CD14-positive monocyte (primary cell): ENCODE measurements around the gene PSORS1C1. TPM values are rescaled to one million over a fixed set of nuclear protein-coding genes. Genes with fewer than 3 reads are reported as not detected.

ENCODE experiments used
- DNase-seq, 3 donors: peaks; one replicate each; pipeline ENCODE4 v3.0.0-alpha.2; 2011 to 2022
- H2AFZ ChIP-seq: 2 replicates; pipeline ENCODE4 v1.6.0; 2012; ENCODE audit warnings: mild to moderate bottlenecking, low read depth, low read length, inconsistent platforms; ENCODE audit not compliant: insufficient read depth, poor library complexity, severe bottlenecking
- H3K27ac ChIP-seq, 2 donors: 1 replicate in 1 of 2; 2 replicates in 1 of 2; pipeline ENCODE4 v1.5.1; 2012 to 2013; ENCODE audit warnings: low read length in 2 of 2, control low read depth in 1 of 2, inconsistent platforms in 1 of 2, low read depth in 1 of 2, mild to moderate bottlenecking in 1 of 2
- H3K27me3 ChIP-seq, 2 donors: one replicate each; pipeline versions ENCODE4 v1.6.0 to v1.6.1; 2011 to 2013; ENCODE audit warnings: low read length in 2 of 2; ENCODE audit not compliant: control insufficient read depth in 2 of 2, insufficient read depth in 2 of 2
- H3K36me3 ChIP-seq, 2 donors: replicated peaks in 1 of 2; 1 replicate in 1 of 2; 2 replicates in 1 of 2; pipeline versions ENCODE4 v1.5.1 to v1.6.1; 2012 to 2013; ENCODE audit warnings: low read length in 2 of 2, control low read depth in 1 of 2, inconsistent platforms in 1 of 2, mild to moderate bottlenecking in 1 of 2; ENCODE audit not compliant: insufficient read depth in 2 of 2, control insufficient read depth in 1 of 2
- H3K4me1 ChIP-seq, 2 donors: 1 replicate in 1 of 2; 2 replicates in 1 of 2; pipeline versions ENCODE4 v1.5.1 to v1.6.1; 2012 to 2013; ENCODE audit warnings: low read length in 2 of 2, control low read depth in 1 of 2, inconsistent platforms in 1 of 2, mild to moderate bottlenecking in 1 of 2, moderate library complexity in 1 of 2; ENCODE audit not compliant: insufficient read depth in 2 of 2, control insufficient read depth in 1 of 2
- H3K4me2 ChIP-seq: replicated peaks from 2 replicates; pipeline ENCODE3; 2012; ENCODE audit warnings: low read length, moderate library complexity, mild to moderate bottlenecking; ENCODE audit not compliant: poor library complexity, severe bottlenecking; ENCODE audit errors: extremely low read depth
- H3K4me3 ChIP-seq, 3 experiments: fragments of 200-600 bp in 1 of 3; sonication (generic) in 1 of 3; replicated peaks in 1 of 3; 1 replicate in 2 of 3; 2 replicates in 1 of 3; pipeline ENCODE4 v1.5.1; 2011 to 2013; ENCODE audit warnings: low read length in 3 of 3, mild to moderate bottlenecking in 3 of 3, control low read depth in 2 of 3, low read depth in 2 of 3, inconsistent platforms in 1 of 3, moderate library complexity in 1 of 3
- H3K79me2 ChIP-seq: 2 replicates; pipeline ENCODE4 v1.6.0; 2012; ENCODE audit warnings: mild to moderate bottlenecking, control low read depth, inconsistent platforms, low read length, moderate library complexity; ENCODE audit not compliant: insufficient read depth
- H3K9ac ChIP-seq: 2 replicates; pipeline ENCODE4 v1.6.0; 2017; ENCODE audit warnings: low read length, mild to moderate bottlenecking; ENCODE audit not compliant: insufficient read depth, poor library complexity, severe bottlenecking
- H3K9me3 ChIP-seq, 2 donors: replicated peaks in 1 of 2; 1 replicate in 1 of 2; 2 replicates in 1 of 2; pipeline versions ENCODE4 v1.5.1 to v1.6.1; 2012 to 2013; ENCODE audit warnings: low read length in 2 of 2, control low read depth in 1 of 2; ENCODE audit not compliant: control insufficient read depth in 1 of 2, insufficient read depth in 1 of 2
- H4K20me1 ChIP-seq: 2 replicates; pipeline ENCODE4 v1.6.0; 2012; ENCODE audit warnings: mild to moderate bottlenecking, low read length, control low read depth, moderate library complexity; ENCODE audit not compliant: insufficient read depth
- H3K27ac Mint-ChIP-seq, 7 donors: one replicate each; pipeline ENCODE4 v1.8.0; 2020; ENCODE audit warnings: mild to moderate bottlenecking in 7 of 7, mixed read lengths in 7 of 7, moderate library complexity in 6 of 7, inconsistent platforms in 2 of 7
- H3K27me3 Mint-ChIP-seq, 3 donors: one replicate each; pipeline ENCODE4 v1.8.0; 2021 to 2022; ENCODE audit warnings: low read depth in 3 of 3, mild to moderate bottlenecking in 3 of 3, mixed read lengths in 3 of 3, moderate library complexity in 3 of 3, inconsistent platforms in 1 of 3
- H3K36me3 Mint-ChIP-seq, 2 donors: one replicate each; pipeline ENCODE4 v1.8.0; 2020; ENCODE audit warnings: mixed read lengths in 2 of 2, inconsistent platforms in 1 of 2, mild to moderate bottlenecking in 1 of 2
- H3K4me1 Mint-ChIP-seq: one replicate; pipeline ENCODE4 v1.8.0; 2020; ENCODE audit warnings: mild to moderate bottlenecking, mixed read lengths
- H3K4me3 Mint-ChIP-seq, 2 donors: one replicate each; pipeline ENCODE4 v1.8.0; 2020; ENCODE audit warnings: mild to moderate bottlenecking in 2 of 2, mixed read lengths in 2 of 2, moderate library complexity in 1 of 2
- H3K9me3 Mint-ChIP-seq, 7 donors: one replicate each; pipeline ENCODE4 v1.8.0; 2020 to 2022; ENCODE audit warnings: mixed read lengths in 7 of 7, mild to moderate bottlenecking in 6 of 7, moderate library complexity in 6 of 7, inconsistent platforms in 2 of 7
- WGBS: methylation state at CpG from one replicate; pipeline ENCODE4 v1.1.5; 2013; ENCODE audit warnings: missing lambda C conversion rate; ENCODE audit not compliant: insufficient coverage; 5-methylcytosine and 5-hydroxymethylcytosine counted together
- intact Hi-C, 2 donors: fragments of 100-400 bp; cut with micrococcal nuclease; formaldehyde crosslinking; loops; one replicate each; pipeline versions ENCODE4 v1.15.0 to v1.15.1; 2023
- polyA plus RNA-seq, 3 donors: library from polyadenylated mRNA; depleted of rRNA in 1 of 3; unstranded in 2 of 3; stranded (reverse) in 1 of 3; fragments of 300-500 nt in 2 of 3; fragments of >200 nt in 1 of 3; fragmentation: Illumina TruSeq in 2 of 3; gene quantifications; 1 replicate in 2 of 3; 2 replicates in 1 of 3; pipeline ENCODE4 v1.2.3, GENCODE V29; 2012 to 2021
- TF ChIP-seq, protein P1 (sequence below): fragments of 200-600 bp; IDR thresholded peaks from one replicate; pipeline ENCODE4 v1.8.0; 2022; ENCODE audit warnings: antibody characterized with exemption, mild to moderate bottlenecking

PSORS1C1 gene
- polyA plus RNA-seq, 3 donors, result not detected

- Histone ChIP-seq H2AFZ (no peak overlapping the region), H3K4me3 (no peak overlapping the region), H3K4me1 (peaks cover 5 to 19% of the 10 kb centered on the region in 2 donors), H3K9ac (no peak overlapping the region), H3K27ac (no peak overlapping the region), H4K20me1 (no peaks in the 10 kb centered on the region), H3K4me2 (no peak overlapping the region), H3K27me3 (no peaks in the 10 kb centered on the region), H3K79me2 (no peaks in the 10 kb centered on the region), H3K36me3 (no peaks in the 10 kb centered on the region), H3K9me3 (no peaks in the 10 kb centered on the region)
- H3K27me3 Mint-ChIP-seq, result peaks cover 8 to 15% (median 11%) of the 10 kb centered on the region in 3 donors
- intact Hi-C loops, result no loop called here
- no peak overlapping the region for H3K27ac Mint-ChIP-seq
- no peaks in the 10 kb centered on the region for H3K36me3 Mint-ChIP-seq
- H3K4me3 Mint-ChIP-seq, result no peak overlapping the region
- H3K4me1 Mint-ChIP-seq, result peaks cover 20% of the 10 kb centered on the region
- WGBS, result 98% methylated on average over 17 of the region's 19 CpGs
- TF ChIP-seq, protein P1, sequence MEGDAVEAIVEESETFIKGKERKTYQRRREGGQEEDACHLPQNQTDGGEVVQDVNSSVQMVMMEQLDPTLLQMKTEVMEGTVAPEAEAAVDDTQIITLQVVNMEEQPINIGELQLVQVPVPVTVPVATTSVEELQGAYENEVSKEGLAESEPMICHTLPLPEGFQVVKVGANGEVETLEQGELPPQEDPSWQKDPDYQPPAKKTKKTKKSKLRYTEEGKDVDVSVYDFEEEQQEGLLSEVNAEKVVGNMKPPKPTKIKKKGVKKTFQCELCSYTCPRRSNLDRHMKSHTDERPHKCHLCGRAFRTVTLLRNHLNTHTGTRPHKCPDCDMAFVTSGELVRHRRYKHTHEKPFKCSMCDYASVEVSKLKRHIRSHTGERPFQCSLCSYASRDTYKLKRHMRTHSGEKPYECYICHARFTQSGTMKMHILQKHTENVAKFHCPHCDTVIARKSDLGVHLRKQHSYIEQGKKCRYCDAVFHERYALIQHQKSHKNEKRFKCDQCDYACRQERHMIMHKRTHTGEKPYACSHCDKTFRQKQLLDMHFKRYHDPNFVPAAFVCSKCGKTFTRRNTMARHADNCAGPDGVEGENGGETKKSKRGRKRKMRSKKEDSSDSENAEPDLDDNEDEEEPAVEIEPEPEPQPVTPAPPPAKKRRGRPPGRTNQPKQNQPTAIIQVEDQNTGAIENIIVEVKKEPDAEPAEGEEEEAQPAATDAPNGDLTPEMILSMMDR, result no peak
- peaks cover 0 to 2% (median 0%) of the 10 kb centered on the region in 7 donors for H3K9me3 Mint-ChIP-seq
- no peak for DNase-seq
These were observed 2.2 kb downstream of the PSORS1C1 start for GRCh38 chr6:31116661-31117385.

DNA sequence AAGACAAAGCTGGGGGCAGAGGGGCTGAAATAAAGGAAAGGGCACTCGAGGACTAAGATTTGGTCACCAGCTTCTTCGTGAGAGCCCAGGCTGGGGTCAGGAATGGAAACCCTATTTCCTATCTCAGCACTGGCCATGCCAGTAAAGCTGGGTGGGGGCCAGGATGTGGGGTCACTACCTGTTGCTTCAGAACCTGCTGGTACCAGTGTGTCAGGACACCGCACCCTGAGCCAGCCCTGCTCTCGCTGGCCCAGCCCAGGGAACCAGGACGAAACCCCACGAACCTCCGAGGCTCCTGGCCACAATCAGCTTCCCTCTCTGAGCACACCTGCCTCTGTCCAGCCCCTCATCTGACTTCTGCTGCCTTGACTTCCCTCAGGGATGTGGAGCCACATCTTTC lies 3.6 kb downstream of the PSORS1C1 start:
- 84% methylated on average over 5 of the region's 7 CpGs for WGBS
- H3K9me3 ChIP-seq, result no peaks in the 10 kb centered on the region
- DNase-seq, result no peak

More for the DNA sequence above, 3.6 kb downstream of the PSORS1C1 start:
- Histone ChIP-seq H3K4me1 (peaks cover 5 to 19% of the 10 kb centered on the region in 2 donors), H3K79me2 (no peaks in the 10 kb centered on the region), H3K27me3 (no peaks in the 10 kb centered on the region), H2AFZ (no peak overlapping the region), H3K4me3 (no peak overlapping the region), H3K36me3 (no peaks in the 10 kb centered on the region), H3K9ac (no peak overlapping the region), H4K20me1 (no peaks in the 10 kb centered on the region), H3K4me2 (no peak overlapping the region), H3K27ac (no peak overlapping the region)
- H3K27me3 Mint-ChIP-seq, result peaks cover 6 to 16% (median 11%) of the 10 kb centered on the region in 3 donors
- peaks cover 20% of the 10 kb centered on the region for H3K4me1 Mint-ChIP-seq
- H3K9me3 Mint-ChIP-seq, result peaks cover 0 to 1% (median 0%) of the 10 kb centered on the region in 7 donors
- no peak overlapping the region for H3K4me3 Mint-ChIP-seq
- no peak overlapping the region for H3K27ac Mint-ChIP-seq
- TF ChIP-seq, protein P1, result no peak
- H3K36me3 Mint-ChIP-seq, result no peaks in the 10 kb centered on the region
- intact Hi-C loops, result no loop called here
